Endothelial cell of umbilical vein (primary cell): ENCODE data around the gene KANSL1L.

Experiments used
- CTCF ChIP-seq, 2 donors: IDR thresholded peaks; 1 replicate in 1 of 2; 2 replicates in 1 of 2; pipeline ENCODE4 v1.5.1; 2011; ENCODE audit warnings: low read length in 2 of 2, mild to moderate bottlenecking in 2 of 2, moderate library complexity in 2 of 2, control low read depth in 1 of 2, inconsistent platforms in 1 of 2, low read depth in 1 of 2; ENCODE audit not compliant: insufficient read depth in 1 of 2; ENCODE audit errors: extremely low read depth in 1 of 2
- EZH2 ChIP-seq: IDR thresholded peaks from 2 replicates; pipeline ENCODE4 v1.6.1; 2012; ENCODE audit warnings: borderline replicate concordance, low read depth, mild to moderate bottlenecking, moderate library complexity, low read length, inconsistent platforms; ENCODE audit not compliant: severe bottlenecking
- POLR2A ChIP-seq: IDR thresholded peaks from 2 replicates; pipeline ENCODE4 v1.6.1; 2012; ENCODE audit warnings: low read depth, mild to moderate bottlenecking, control low read depth, low read length
- POLR2AphosphoS5 ChIP-seq: IDR thresholded peaks from 2 replicates; pipeline ENCODE4 v1.6.1; 2012; ENCODE audit warnings: low read depth, mild to moderate bottlenecking, control low read depth, low read length, moderate library complexity; ENCODE audit not compliant: insufficient read depth

- no peak for TF ChIP-seq CTCF (IDR thresholded peaks at IDR 0.05; ENCODE audit: extremely low read depth in 1 of 2, insufficient read depth in 1 of 2, low read depth in 1 of 2, low read length in 2 of 2)
- no peak for TF ChIP-seq EZH2
- no peak for TF ChIP-seq POLR2A
- no peak for TF ChIP-seq POLR2AphosphoS5
Observed at GRCh38 chr2:210086930-210087329, 84.3 kb downstream of the KANSL1L start.
